ENCODE measurements around the gene ACOT11.
"Not testable (repeated sequence)": the region's sequence is repeated elsewhere in the genome, so short reads cannot be mapped to it uniquely, and the experiment has no call there.

Gene ACOT11

DNA sequence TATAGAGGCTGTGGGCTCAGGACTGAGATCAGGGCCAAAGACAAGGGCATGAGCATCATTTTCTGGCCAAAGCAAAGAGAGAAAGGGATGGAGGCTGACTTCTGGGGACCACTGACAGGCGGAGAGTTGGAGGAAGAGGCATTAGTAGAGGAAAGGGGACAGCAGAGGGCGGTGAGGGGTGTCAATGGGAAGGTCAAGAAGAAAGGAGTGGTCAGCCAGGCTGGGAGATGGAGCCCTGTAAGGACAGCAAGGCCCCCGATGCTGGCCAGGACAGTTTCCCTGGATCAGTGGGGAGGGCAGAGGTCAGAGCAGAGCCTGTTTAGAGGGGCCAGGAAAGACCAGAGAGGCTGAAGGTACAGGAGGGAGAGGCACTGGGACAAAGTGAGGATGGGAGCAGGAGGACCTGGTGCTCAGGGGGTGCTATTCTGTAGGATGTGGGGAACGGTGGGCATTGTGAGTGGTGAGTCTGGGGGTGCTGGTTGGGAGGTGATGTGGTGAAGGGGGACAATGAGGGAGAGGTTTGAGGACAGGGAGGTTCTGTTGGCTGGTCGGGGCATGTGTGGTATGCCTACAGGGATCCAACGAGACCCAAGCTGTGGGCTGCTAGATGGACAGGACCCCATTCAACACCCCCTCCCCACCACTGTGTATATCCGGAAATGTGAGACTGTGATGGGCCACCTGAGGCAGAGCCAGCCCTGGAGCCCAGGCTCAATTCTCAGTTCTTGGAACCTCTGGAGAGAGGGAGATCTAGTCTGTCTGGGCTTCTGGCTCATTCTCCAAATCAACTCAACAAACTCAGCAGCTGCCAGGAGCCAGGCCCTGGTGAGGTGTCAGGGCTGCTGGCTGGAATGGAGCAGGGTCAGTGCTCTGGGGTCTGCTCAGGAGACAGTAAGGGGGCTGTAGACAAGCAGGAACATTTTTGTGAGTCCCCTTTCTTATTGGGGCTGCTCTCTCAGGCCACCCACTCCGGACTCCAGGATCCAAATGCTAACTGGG, 76.7 kb downstream of the ACOT11 start:
- peak; percentile 10 for DNase-seq (ENCODE audit: extremely low spot score)
- ChIA-PET POLR2A (no interaction called here), CTCF (no interaction called here)
- TF ChIP-seq, protein P1, sequence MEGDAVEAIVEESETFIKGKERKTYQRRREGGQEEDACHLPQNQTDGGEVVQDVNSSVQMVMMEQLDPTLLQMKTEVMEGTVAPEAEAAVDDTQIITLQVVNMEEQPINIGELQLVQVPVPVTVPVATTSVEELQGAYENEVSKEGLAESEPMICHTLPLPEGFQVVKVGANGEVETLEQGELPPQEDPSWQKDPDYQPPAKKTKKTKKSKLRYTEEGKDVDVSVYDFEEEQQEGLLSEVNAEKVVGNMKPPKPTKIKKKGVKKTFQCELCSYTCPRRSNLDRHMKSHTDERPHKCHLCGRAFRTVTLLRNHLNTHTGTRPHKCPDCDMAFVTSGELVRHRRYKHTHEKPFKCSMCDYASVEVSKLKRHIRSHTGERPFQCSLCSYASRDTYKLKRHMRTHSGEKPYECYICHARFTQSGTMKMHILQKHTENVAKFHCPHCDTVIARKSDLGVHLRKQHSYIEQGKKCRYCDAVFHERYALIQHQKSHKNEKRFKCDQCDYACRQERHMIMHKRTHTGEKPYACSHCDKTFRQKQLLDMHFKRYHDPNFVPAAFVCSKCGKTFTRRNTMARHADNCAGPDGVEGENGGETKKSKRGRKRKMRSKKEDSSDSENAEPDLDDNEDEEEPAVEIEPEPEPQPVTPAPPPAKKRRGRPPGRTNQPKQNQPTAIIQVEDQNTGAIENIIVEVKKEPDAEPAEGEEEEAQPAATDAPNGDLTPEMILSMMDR (IDR thresholded peaks at IDR 0.05; ENCODE audit: control extremely low read depth, extremely low read depth, low read depth, missing control alignments): no peak

DNA sequence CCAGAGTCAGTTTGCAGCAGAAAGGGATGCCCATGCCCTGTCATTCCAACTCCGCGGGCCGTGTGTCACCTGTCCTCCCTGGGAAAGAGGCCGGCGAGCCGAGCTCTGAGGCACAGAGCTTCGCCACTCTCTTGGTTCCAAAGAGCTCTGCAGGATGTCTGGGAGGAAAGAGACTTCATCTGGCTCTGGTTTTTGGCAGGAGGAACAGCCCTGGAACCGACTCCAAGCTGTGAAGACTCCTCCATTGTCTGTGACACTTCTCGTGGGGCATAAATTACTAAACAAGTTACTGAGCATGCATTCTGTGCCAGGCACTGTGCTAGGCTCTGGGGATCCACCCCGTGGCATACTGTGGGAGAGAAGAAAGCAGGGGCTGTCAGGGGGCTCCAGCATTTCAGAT, 79.2 kb downstream of the ACOT11 start:
- no peak for DNase-seq (ENCODE audit: extremely low spot score)
- TF ChIP-seq, protein P1 (IDR thresholded peaks at IDR 0.05; ENCODE audit: control extremely low read depth, extremely low read depth, low read depth, missing control alignments): no peak
- CTCF ChIA-PET: no interaction called here
- POLR2A ChIA-PET: no interaction called here

DNA sequence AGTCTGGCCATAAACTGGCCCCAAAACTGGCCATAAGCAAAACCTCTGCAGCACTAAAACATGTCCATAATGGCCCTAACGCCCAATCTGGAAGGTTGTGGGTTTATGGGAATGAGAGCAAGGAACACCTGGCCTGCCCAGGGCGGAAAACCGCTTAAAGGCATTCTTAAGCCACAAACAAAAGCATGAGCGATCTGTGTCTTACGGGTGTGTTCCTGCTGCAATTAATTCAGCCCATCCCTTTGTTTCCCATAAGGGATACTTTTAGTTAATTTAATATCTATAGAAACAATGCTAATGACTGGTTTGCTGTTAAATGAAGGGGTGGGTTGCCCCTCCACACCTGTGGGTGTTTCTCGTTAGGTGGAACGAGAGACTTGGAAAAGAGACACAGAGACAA, 87.8 kb downstream of the ACOT11 start:
- CTCF ChIA-PET; DNase-seq (ENCODE audit: extremely low spot score); POLR2A ChIA-PET: not testable (repeated sequence)

DNA sequence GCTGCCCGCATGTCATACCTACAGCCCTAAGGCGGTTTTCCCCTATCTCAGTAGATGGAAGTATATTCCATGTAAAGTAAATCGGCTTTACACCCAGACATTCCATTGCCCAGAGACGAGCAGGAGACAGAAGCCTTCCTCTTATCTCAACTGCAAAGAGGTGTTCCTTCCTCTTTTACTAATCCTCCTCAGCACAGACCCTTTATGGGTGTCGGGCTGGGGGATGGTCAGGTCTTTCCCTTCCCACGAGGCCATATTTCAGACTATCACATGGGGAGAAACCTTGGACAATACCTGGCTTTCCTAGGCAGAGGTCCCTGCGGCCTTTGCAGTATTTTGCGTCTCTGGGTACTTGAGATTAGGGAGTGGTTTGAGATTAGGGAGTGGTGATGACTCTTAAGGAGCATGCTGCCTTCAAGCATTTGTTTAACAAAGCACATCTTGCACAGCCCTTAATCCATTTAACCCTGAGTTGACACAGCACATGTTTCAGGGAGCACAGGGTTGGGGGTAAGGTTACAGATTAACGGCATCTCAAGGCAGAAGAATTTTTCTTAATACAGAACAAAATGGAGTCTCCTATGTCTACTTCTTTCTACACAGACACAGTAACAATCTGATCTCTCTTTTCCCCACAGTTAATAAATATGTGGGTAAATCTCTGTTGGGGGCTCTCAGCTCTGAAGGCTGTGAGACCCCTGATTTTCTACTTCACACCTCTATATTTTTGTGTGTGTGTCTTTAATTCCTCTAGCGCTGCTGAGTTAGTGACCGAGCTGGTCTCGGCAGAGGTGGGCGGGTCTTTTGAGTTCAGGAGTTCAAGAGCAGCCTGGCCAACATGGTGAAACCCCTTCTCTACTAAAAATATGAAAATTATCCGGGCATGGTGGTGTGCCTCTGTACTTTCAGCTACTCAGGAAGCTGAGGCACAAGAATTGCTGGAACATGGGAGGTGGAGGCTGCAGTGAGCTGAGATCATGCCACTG, 88.7 kb downstream of the ACOT11 start:
- CTCF ChIA-PET; DNase-seq (ENCODE audit: extremely low spot score): not testable (repeated sequence)
- POLR2A ChIA-PET: interaction anchor here (0.6 kb wide), 1 partner anchor 19 kb away, joined by 3 read pairs; no protein-coding TSS in a partner anchor

DNA sequence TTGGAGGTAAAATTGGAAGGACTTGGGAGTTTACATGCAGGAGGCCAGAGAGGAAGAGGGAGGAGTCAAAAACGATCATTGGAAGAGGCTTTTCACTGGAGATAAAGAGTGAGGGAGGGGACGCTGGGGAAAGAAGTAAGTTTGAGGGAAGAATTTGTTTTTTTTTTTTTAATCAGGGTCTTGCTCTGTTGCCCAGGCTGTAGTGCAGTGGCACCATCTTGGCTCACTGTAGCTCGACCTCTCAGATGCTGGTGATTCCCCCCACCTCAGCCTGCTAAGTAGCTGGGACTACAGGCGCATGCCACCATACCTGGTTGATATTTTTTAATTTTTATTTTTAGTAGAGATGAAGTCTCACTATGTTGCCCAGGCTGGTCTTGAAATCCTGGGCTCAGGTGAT, 92.3 kb downstream of the ACOT11 start:
- TF ChIP-seq, protein P1 (IDR thresholded peaks at IDR 0.05; ENCODE audit: control extremely low read depth, extremely low read depth, low read depth, missing control alignments): no peak
- CTCF ChIA-PET: no interaction called here
- no peak for DNase-seq (ENCODE audit: extremely low spot score)
- POLR2A ChIA-PET: no interaction called here

DNA sequence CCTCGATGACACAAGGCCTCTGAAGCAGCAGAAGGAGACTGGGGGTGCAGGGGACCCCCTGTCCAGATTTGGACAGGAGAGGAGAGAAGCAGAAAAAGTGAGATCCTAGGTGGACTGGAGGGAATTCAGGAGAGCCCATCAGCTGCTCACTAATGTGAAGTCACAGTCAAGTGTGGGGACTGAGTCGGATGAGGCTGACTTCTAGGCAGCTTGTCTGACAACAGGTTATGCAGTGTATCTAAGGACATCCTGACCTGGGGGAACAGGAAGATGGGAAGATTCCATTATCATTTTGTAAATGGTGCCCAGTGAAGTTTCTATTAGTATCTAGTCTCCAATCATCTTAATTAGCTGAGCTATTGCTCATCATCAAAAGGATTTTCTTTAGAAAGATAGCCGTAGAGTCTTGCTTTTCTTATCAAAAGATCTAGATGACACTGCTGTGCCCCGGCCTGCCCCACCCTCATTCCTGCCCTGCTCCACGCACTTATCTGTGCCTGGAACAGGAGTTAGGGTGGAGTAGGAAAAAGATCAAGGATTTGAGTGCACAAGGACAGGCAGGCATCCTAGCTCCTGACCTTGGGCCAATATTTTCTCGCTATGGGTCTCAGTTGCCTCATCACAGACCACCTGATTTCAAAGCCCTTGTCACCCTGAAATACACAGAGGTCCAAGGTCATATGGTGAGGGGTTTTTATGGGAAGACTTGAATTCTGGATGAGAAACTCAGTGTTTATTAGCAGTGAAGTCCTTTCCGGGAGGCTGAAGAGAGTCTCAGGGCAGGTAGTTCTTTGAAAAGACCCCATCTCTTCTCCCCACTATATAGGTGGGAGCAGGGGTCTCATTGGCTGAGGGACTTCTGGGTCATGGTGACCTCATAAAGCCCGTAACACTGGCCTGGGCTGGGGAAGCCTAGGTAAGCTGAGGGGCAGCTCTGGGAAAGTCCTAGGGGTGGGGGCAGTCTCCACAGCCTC, 93.1 kb downstream of the ACOT11 start, which contains the start of gene MROH7:
MROH7 (plus strand) TSS at position 924 of the 974 bp plus-strand sequence. CDS start 11,141 bp downstream, outside the sequence.
- DNase-seq (ENCODE audit: extremely low spot score): no peak
- ChIA-PET CTCF (no interaction called here), POLR2A (no interaction called here)
- TF ChIP-seq, protein P1 (IDR thresholded peaks at IDR 0.05; ENCODE audit: control extremely low read depth, extremely low read depth, low read depth, missing control alignments): no peak

DNA sequence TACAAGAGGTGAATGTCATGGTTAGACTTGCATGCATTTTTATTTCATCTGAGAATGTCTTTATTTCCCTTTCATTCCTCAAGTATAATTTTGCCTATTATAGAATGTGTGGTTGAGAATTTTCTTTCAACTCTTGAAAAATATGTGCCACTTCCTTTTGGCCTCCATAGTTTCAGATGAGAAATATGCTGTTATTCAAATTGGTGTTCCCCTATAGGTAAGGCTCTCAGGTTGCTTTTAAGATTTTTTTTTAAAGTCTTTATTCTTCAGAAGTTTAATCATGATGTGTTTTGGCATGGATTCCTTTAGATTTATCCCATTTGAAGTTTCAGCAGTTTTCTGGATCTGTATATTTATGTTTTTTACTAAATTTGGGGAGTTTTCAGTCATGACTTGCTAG, 95.7 kb downstream of the ACOT11 start:
- no peak for DNase-seq (ENCODE audit: extremely low spot score)
- POLR2A ChIA-PET: no interaction called here
- CTCF ChIA-PET: no interaction called here
- TF ChIP-seq, protein P1 (IDR thresholded peaks at IDR 0.05; ENCODE audit: control extremely low read depth, extremely low read depth, low read depth, missing control alignments): no peak
